Vagina (tissue), 2 donors: ENCODE measurements around the gene DCHS1. TPM values are rescaled to one million over a fixed set of nuclear protein-coding genes. Genes with fewer than 3 reads are reported as not detected.
"Not testable (repeated sequence)": the region's sequence is repeated elsewhere in the genome, so short reads cannot be mapped to it uniquely, and the experiment has no call there.

Experiments used
- DNase-seq, 2 donors: peaks; one replicate each; pipeline ENCODE4 v3.0.0-alpha.2; 2017; ENCODE audit errors: extremely low spot score in 2 of 2
- H3K27ac ChIP-seq: fragments of 200-600 bp; sonication (generic); one replicate; pipeline ENCODE4 v1.5.1; 2019
- H3K27me3 ChIP-seq: fragments of 200-600 bp; sonication (generic); one replicate; pipeline ENCODE4 v1.5.1; 2019
- H3K36me3 ChIP-seq, 2 donors: fragments of 200-600 bp; sonication (generic); one replicate each; pipeline ENCODE4 v1.5.1; 2017 to 2019
- H3K4me1 ChIP-seq: fragments of 200-600 bp; sonication (generic); one replicate; pipeline ENCODE4 v1.5.1; 2019
- H3K4me3 ChIP-seq, 2 donors: fragments of 200-600 bp; sonication (generic); 1 replicate in 1 of 2; 2 replicates in 1 of 2; pipeline ENCODE4 v1.5.1; 2016 to 2019
- H3K9me3 ChIP-seq: fragments of 200-600 bp; sonication (generic); one replicate; pipeline ENCODE4 v1.5.1; 2019
- POLR2A ChIP-seq, 2 donors: fragments of 450-650 bp; IDR thresholded peaks; one replicate each; pipeline ENCODE4 v1.6.1; 2017; ENCODE audit warnings: antibody characterized with exemption in 2 of 2, mild to moderate bottlenecking in 2 of 2, moderate library complexity in 2 of 2
- POLR2AphosphoS5 ChIP-seq, 2 donors: sonication (generic); formaldehyde crosslinking; IDR thresholded peaks; one replicate each; pipeline ENCODE4 v1.9.0; 2017; ENCODE audit warnings: antibody characterized with exemption in 2 of 2, mild to moderate bottlenecking in 2 of 2, low read depth in 1 of 2; ENCODE audit not compliant: insufficient read depth in 1 of 2
- intact Hi-C: fragments of 100-400 bp; cut with DNase I; formaldehyde crosslinking; loops from one replicate; pipeline ENCODE4 v1.15.1; 2023
- total RNA-seq: library from RNA; depleted of rRNA; stranded (reverse); fragments of >200 nt; gene quantifications from one replicate; pipeline ENCODE4 v1.2.3, GENCODE V29; 2016
- TF ChIP-seq, protein P1 (sequence below), 3 experiments: fragments of 450-650 bp in 2 of 3; fragments of 200-600 bp in 1 of 3; sonication (generic) in 1 of 3; IDR thresholded peaks; one replicate each; pipeline ENCODE4 v1.5.1; 2017 to 2019; ENCODE audit warnings: antibody characterized with exemption in 3 of 3, mild to moderate bottlenecking in 2 of 3, moderate library complexity in 2 of 3

DCHS1 gene
- total RNA-seq, 1 donor from 2014 or later = 28.7 TPM

DNA sequence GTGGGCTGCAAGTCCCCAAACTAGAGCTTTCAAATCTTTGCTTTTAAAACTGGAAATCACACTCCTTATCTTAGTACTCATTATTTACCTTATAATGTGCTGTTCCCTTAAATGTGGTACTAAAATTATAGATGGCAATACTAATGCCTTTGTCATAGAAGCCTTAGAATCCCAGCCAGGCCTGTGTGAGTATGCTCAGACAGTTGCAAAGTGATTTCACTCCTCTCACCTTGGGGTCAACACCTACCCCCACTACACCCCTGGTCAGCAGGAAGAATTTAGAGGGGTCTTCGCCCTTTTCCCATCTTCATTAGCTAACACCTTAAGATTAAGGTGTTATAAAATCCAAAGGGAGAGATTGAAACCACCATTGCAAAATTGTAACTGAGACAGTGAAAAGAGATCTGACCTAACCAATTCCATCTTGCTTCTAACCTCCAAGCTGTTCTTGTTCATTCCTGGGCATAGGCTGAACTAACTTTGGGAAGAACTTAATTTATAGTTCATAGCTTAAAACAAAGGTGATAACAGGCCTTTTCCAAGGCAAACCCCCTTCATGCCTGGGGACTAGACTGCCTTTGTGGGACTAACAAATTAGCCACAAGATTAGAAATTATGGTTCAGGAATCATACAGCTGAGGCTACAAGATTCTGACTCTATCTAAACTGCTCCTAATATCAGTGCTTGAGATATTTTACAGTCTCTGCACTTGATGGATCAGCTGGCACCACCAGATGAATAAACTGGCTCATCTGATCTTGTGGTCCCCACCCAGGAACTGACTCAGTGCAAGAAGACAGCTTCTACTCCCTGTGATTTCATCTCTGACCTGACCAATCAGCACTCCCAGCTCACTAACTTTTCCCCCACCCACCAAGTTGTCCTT is 38.0 kb upstream of the DCHS1 start:
- H3K4me1 ChIP-seq = peaks cover 27% of the 10 kb centered on the region
- intact Hi-C loops = no loop called here
- H3K27ac ChIP-seq = no peak overlapping the region
- no peaks in the 10 kb centered on the region for H3K36me3 ChIP-seq
- TF ChIP-seq, protein P1, sequence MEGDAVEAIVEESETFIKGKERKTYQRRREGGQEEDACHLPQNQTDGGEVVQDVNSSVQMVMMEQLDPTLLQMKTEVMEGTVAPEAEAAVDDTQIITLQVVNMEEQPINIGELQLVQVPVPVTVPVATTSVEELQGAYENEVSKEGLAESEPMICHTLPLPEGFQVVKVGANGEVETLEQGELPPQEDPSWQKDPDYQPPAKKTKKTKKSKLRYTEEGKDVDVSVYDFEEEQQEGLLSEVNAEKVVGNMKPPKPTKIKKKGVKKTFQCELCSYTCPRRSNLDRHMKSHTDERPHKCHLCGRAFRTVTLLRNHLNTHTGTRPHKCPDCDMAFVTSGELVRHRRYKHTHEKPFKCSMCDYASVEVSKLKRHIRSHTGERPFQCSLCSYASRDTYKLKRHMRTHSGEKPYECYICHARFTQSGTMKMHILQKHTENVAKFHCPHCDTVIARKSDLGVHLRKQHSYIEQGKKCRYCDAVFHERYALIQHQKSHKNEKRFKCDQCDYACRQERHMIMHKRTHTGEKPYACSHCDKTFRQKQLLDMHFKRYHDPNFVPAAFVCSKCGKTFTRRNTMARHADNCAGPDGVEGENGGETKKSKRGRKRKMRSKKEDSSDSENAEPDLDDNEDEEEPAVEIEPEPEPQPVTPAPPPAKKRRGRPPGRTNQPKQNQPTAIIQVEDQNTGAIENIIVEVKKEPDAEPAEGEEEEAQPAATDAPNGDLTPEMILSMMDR (IDR thresholded peaks at IDR 0.05) = no peak
- no peaks in the 10 kb centered on the region for H3K27me3 ChIP-seq
- H3K9me3 ChIP-seq = no peaks in the 10 kb centered on the region
- DNase-seq = no peak
- H3K4me3 ChIP-seq = no peak overlapping the region

DNA sequence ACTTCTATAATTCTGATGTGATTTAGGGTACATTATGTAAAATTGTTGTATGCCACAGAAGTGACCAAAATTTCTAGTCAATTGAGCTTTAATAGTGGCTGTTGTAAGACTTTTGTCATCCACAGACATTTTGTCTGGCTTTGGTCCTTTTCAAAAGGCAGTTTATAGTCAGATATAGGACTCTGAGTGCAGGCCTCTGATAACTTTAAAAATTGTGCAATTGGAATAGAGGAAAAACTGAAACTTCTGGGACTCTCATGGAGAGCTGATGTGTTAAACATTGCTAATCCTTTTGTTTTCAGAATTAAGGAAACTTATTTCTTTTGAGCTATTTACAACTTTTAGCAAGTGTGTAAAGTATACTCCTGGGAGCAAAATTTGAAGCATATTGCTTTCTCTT is 36.5 kb upstream of the DCHS1 start:
- no peaks in the 10 kb centered on the region for H3K36me3 ChIP-seq
- peaks cover 27% of the 10 kb centered on the region for H3K4me1 ChIP-seq
- no peak overlapping the region for H3K4me3 ChIP-seq
- H3K27me3 ChIP-seq = no peaks in the 10 kb centered on the region
- no peak for DNase-seq
- H3K9me3 ChIP-seq = no peaks in the 10 kb centered on the region
- TF ChIP-seq POLR2A (IDR thresholded peaks at IDR 0.05) = no peak
- TF ChIP-seq, protein P1 (IDR thresholded peaks at IDR 0.05) = no peak
- TF ChIP-seq POLR2AphosphoS5 (IDR thresholded peaks at IDR 0.05; ENCODE audit: insufficient read depth in 1 of 2, low read depth in 1 of 2) = no peak
- H3K27ac ChIP-seq = no peak overlapping the region
- intact Hi-C loops = no loop called here

DNA sequence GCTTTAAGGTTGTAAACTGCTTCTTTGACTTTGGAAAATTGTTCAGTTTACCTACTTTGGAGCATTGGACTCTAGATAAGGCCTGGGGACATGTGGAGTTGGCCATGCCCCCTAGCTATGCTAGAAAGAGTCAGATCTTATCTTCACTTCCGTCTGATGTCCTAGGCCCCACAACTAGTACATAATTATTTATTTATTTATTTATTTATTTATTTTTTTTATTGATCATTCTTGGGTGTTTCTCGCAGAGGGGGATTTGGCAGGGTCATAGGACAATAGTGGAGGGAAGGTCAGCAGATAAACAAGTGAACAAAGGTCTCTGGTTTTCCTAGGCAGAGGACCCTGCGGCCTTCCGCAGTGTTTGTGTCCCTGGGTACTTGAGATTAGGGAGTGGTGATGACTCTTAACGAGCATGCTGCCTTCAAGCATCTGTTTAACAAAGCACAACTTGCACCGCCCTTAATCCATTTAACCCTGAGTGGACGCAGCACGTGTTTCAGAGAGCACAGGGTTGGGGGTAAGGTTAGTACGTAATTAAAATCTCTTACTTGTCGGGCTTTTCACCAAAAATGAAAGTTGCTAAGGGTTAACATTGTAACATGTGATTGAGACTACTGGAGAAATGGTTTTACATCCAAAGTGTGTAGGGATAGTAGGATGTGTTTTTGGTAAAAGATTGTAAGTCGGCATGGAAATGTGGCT is 35.0 kb upstream of the DCHS1 start:
- H3K27ac ChIP-seq, intact Hi-C loops, H3K9me3 ChIP-seq, H3K4me3 ChIP-seq, H3K36me3 ChIP-seq, DNase-seq, H3K27me3 ChIP-seq: not testable (repeated sequence)
- peaks cover 17% of the 10 kb centered on the region for H3K4me1 ChIP-seq

DNA sequence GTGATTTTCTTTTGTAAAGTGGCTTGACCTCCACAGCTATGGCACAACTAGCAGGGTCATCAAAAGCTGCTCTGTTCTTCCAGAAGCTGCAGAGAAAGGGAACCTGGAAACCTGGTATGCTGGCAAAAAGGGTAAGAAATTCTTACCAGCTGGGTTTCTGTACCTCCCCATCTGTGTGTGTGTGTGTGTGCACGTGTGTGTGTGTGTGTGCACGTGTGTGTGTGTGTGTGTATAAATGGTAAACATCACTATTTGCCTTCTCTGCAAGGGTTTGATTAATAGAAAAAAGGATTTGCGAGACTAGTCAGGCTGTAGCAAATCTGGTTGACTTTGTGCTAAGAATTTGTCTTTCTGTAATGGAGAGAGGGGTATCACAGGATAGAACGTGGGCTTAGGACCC is 32.3 kb upstream of the DCHS1 start:
- H3K4me3 ChIP-seq = no peak overlapping the region
- TF ChIP-seq, protein P1 (IDR thresholded peaks at IDR 0.05) = no peak
- TF ChIP-seq POLR2AphosphoS5 (IDR thresholded peaks at IDR 0.05; ENCODE audit: insufficient read depth in 1 of 2, low read depth in 1 of 2) = no peak
- TF ChIP-seq POLR2A (IDR thresholded peaks at IDR 0.05) = no peak
- no peak for DNase-seq
- peaks cover 4% of the 10 kb centered on the region for H3K4me1 ChIP-seq
- intact Hi-C loops = no loop called here
- H3K9me3 ChIP-seq = no peaks in the 10 kb centered on the region
- H3K27me3 ChIP-seq = no peaks in the 10 kb centered on the region
- H3K27ac ChIP-seq = no peak overlapping the region
- H3K36me3 ChIP-seq = no peaks in the 10 kb centered on the region

DNA sequence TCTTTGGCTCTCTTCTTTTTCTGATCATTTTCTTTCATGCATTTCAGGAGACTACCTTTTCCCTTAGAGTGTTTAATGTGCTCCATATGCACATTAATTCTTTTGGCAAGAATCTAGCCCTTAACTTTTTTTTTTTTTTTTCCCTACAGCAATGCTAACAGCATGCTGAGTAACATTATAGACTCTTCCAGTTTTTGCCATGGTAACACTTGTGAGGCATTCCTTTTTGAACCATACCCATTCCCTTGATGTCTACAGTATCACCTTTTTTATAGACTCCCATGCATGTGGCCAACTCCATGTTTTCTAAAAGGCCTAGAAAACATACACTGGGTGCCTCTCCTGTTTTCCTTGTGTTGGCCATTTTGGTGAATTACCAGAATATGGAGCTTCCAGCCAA is 30.4 kb upstream of the DCHS1 start:
- H3K4me1 ChIP-seq = peaks cover 23% of the 10 kb centered on the region
- intact Hi-C loops = no loop called here
- H3K4me3 ChIP-seq = no peak overlapping the region
- no peaks in the 10 kb centered on the region for H3K9me3 ChIP-seq
- no peak overlapping the region for H3K27ac ChIP-seq
- no peak for TF ChIP-seq POLR2AphosphoS5 (IDR thresholded peaks at IDR 0.05; ENCODE audit: insufficient read depth in 1 of 2, low read depth in 1 of 2)
- TF ChIP-seq POLR2A (IDR thresholded peaks at IDR 0.05) = no peak
- TF ChIP-seq, protein P1 (IDR thresholded peaks at IDR 0.05) = no peak
- no peak for DNase-seq
- H3K36me3 ChIP-seq = no peaks in the 10 kb centered on the region
- no peaks in the 10 kb centered on the region for H3K27me3 ChIP-seq

DNA sequence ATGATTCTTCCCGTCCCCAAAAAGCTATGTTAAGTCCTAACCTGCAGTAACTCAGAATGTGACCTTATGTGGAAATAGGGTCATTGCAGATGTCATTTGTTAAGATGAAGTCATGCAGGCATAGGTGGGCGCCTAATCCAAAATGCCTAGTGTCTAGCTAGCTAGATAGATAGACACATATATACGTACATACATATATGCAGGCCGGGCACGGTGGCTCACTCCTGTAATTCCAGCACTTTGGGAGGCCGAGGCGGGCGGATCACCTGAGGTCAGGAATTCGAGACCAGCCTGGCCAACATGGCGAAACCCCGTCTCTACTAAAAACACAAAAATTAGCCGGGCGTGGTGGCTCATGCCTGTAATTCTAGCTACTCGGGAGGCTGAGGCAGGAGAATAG is 28.5 kb upstream of the DCHS1 start:
- not testable (repeated sequence) for H3K9me3 ChIP-seq, DNase-seq, H3K27me3 ChIP-seq, H3K36me3 ChIP-seq
- intact Hi-C loops = loop anchor here (5.0 kb wide), 1 partner anchor 82 kb away; the partner anchor contains the start of genes ILK and RRP8
- Histone ChIP-seq H3K4me1 (peaks cover 24% of the 10 kb centered on the region), H3K27ac (peak overlapping the region; percentile 94), H3K4me3 (peak overlapping the region; percentile 77 to 78)
